NCI-H1694 (cell line): Measurements from ENCODE around the gene UMODL1.
A peak's percentile ranks its signal among the peaks of the same experiment; 100 is the strongest.

Source experiments
- DNase-seq: peaks from one replicate; lab custom pipeline; 2025; lab: John Stamatoyannopoulos, UW

The UMODL1 gene

GRCh38 chr21:42132183-42132582 is 61.1 kb downstream of the UMODL1 start:
- DNase-seq = no peak

DNA sequence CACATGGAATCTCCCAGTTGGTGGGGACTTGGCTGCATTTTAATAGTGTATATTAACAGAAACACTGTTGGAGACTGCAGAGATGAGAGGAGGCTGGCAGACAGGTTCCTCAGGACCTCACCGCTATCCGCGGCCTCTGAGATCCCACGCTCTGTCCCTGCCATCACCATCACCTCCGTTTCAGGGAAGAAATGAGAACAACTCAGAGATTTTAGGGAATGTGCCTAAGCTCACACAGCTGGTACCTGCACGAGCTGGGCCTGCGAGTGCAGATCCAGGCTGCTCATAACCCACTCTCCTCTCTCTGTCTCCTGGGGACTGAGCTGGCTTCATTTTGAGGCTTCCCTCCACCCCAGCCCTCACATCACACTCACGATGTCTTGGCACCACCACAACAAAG is 62.0 kb downstream of the UMODL1 start:
- no peak for DNase-seq

GRCh38 chr21:42135386-42136052 is 64.4 kb downstream of the UMODL1 start:
- no peak for DNase-seq

GRCh38 chr21:42137191-42137904 is 66.2 kb downstream of the UMODL1 start:
- DNase-seq = no peak

DNA sequence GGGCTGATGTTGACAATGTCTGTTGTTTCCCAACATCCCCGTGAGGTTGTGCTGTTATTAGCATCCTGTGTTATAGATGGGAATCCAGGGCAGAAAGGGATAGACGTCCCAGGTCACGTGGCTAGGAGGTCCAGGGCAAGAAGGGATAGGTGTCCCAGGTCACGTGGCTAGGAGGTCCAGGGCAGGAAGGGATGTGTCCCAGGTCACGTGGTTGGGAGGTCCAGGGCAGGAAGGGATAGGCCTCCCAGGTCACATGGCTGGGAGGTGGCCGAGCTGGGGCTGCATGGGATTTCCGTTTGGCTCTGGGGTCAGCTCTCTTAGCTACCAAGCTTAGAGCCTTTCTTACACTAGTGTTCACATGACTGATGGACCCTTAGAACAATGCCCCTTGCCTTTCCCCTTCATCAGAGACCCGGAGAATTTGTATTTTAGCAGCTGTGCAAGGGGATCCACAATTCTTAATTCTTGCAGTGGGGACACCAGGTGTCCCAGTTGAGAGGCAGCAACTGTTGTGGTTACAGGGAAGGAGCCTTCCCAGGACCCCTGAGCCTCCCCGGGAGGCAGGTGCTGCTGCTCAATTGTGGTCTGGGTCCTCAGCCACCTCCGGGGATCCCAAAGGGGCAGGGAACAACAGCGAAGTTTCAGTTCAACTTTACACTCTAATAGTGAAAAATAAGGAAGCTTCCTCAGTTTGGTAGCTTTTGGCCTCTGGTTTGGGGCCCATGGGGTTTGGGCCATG is 69.2 kb downstream of the UMODL1 start:
- no peak for DNase-seq

GRCh38 chr21:42141643-42142042 is 70.5 kb downstream of the UMODL1 start:
- no peak for DNase-seq

- DNase-seq = no peak
Measured at GRCh38 chr21:42142141-42142540, 71.0 kb downstream of the UMODL1 start.

DNA sequence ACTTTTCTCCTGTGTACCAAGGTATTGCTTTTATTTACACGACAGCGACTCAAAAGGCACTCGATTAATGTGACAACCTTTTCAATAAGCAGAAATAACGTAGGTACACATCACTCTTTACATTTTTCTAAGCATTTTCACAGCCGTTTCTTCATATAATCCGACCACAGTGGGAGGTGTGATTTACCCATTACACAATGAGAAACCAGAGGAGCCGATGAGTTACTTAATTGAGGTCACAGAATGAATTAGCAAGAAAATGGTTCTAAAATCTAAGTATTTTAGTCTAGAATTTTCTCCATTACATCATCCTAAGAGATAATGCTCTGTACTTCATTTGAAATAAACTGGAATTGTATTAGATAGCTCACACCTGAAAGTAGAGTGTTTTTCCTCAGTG is 71.5 kb downstream of the UMODL1 start:
- DNase-seq = no peak

GRCh38 chr21:42143111-42143510 is 72.0 kb downstream of the UMODL1 start:
- DNase-seq = no peak

DNA sequence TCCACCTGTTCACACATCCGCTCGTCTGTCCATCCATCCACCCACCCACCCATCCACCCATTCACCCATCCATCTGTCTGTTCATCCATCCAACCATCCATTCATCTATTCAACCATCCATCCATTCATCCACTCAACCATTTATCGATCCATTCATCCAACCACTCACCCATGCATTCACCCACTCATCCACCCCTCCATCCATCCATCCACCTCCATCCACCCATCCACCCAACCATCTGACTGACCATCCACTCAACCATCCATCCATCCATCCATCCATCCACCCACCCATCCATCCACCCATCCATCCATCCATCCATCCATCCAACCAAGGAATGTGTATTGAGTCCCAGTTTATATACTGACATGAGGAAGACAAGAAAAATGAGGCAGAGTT is 73.1 kb downstream of the UMODL1 start:
- DNase-seq = no peak

DNA sequence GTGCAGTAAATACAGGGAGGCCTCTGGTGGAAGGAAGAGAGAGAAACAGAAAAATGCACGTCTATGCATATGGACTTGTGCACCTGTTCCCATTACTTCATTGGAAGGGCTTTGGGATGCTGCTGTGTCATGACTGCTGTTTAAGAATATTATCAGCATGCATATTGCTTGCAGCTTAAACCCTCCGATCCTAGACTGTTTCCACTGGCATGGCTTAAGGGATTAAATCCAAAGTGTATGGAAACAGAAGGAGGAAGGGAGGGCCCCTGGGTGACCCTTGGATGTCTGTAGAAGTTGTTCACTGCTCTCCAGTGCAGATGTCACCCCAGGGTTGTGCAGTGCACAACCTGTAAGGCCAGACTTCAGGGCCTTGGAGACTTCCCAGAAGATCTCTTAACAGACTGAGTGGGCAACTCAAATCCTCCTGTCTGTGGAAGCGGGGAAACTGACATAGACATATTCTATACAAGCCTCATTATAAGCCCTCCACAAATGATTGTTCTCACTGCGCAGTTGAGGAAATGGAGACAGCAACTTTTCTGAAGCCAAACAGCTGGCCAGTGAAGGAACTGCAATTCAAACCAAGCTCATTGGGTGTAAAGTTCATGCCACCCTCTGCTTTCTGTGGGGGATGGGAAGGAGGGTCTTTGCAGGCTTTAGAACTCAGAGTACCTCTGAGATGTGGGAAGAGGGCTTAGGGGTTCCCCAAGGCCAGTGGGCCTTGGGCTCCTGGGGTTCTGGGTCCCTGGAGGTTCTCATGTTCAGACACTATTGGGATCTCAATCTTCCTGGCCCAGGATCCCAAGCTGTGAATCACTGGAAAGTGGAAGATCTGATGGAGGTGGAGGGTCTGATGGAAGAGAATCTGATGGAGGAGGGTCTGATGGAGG is 73.8 kb downstream of the UMODL1 start:
- no peak for DNase-seq

GRCh38 chr21:42145569-42146272 is 74.6 kb downstream of the UMODL1 start:
- peak; percentile 51 for DNase-seq

- DNase-seq = no peak
Measured at GRCh38 chr21:42146273-42146805, 75.2 kb downstream of the UMODL1 start.

DNA sequence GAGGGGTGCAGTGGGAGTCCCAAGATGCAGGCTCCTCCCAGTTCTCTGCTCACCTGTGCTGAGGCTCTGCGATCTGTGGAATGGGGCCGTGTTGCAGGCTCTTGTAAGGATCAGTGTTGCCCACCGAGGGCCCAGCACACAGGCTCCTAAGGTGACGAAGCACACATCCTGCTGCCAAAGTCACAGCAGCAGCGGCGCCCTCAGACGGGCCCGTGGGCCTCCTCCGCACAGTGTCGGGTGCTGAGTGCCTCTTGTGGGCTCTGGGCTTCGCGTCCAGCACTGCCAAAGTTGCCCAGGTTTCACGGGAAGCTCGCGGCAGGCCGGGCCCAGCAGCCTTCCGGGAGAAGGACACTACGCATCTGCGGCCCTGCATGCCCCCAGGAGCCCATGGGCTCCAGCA is 75.7 kb downstream of the UMODL1 start:
- no peak for DNase-seq

DNA sequence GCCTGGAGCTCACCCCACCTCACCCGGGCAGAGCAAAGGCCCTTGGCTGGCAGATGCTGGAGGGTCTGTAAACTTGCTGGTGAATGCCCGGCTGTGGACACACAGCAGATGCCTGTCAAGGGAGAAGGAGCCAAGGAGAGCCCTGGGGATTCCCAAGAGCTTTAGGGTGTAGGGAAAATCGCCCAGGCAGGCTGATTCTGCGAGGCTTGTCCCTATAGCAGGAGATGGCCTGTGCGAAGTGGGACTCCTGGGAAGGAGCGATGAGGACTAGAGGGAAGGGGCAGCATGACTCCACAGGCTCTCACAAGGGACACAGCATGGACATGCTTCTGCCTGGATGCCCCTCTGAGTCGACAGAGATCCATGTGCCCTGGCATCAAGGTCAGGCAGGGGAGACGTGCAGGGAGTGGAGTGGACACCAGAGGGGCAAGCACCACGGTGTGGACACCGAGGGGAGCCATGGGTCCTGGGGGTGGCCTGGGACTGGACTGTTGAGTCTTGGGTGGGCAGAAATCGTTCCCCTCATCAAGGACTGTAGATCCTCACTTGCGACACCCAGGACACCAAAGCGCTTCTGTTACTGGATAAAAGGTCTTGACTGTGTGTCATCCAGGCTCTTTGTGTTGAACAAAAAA is 76.4 kb downstream of the UMODL1 start:
- no peak for DNase-seq

GRCh38 chr21:42148097-42148496 is 77.0 kb downstream of the UMODL1 start:
- no peak for DNase-seq

GRCh38 chr21:42148584-42148983 is 77.5 kb downstream of the UMODL1 start:
- DNase-seq = no peak

GRCh38 chr21:42149656-42150473 is 78.7 kb downstream of the UMODL1 start:
- DNase-seq = no peak

- no peak for DNase-seq
Measured at GRCh38 chr21:42150474-42151085, 79.5 kb downstream of the UMODL1 start.
